A673 (cell line): ENCODE measurements around the gene LRRC36. TPM values are rescaled to one million over a fixed set of nuclear protein-coding genes. Genes with fewer than 3 reads are reported as not detected.

Experiments
- BruUV-seq: library from RNA; stranded (reverse); fragments of 400-500 nt; replicated peaks from 2 replicates; lab custom pipeline; 2021; lab: Mats Ljungman, UMichigan
- CTCF ChIA-PET: fragments of 300-600 bp; sonication (Branson Sonifier 250); formaldehyde crosslinking; loops from one replicate; lab custom pipeline; 2022; ENCODE audit warnings: antibody characterized with exemption; lab: Charles Lee
- POLR2A ChIA-PET: fragments of 300-600 bp; sonication (Branson Sonifier 250); formaldehyde crosslinking; loops from one replicate; lab custom pipeline; 2022; ENCODE audit warnings: antibody characterized with exemption; ENCODE audit not compliant: low non-redundant PET; lab: Charles Lee
- DNase-seq: peaks from one replicate; pipeline ENCODE4 v3.0.0-alpha.2; 2015; ENCODE audit warnings: low spot score
- H3K27ac ChIP-seq: fragments of 200-600 bp; sonication (generic); 2 replicates; pipeline ENCODE4 v1.5.1; 2016; ENCODE audit warnings: mixed run types, low read depth, mild to moderate bottlenecking, mixed read lengths, antibody characterized with exemption, low read length; ENCODE audit not compliant: poor library complexity, severe bottlenecking
- H3K27me3 ChIP-seq: fragments of 200-600 bp; sonication (generic); replicated peaks from 2 replicates; pipeline ENCODE4 v1.6.1; 2017; ENCODE audit warnings: mixed run types, low read depth, mild to moderate bottlenecking, mixed read lengths, antibody characterized with exemption, low read length; ENCODE audit not compliant: insufficient read depth, poor library complexity
- H3K36me3 ChIP-seq: fragments of 200-600 bp; sonication (generic); 2 replicates; pipeline ENCODE4 v1.6.1; 2016; ENCODE audit warnings: mixed run types, mild to moderate bottlenecking, mixed read lengths, antibody characterized with exemption, low read length; ENCODE audit not compliant: insufficient read depth, poor library complexity, severe bottlenecking
- H3K4me1 ChIP-seq: fragments of 200-600 bp; sonication (generic); 2 replicates; pipeline ENCODE4 v1.6.1; 2017; ENCODE audit warnings: mixed run types, mild to moderate bottlenecking, mixed read lengths, antibody characterized with exemption, low read length; ENCODE audit not compliant: insufficient read depth, poor library complexity, severe bottlenecking
- H3K4me3 ChIP-seq: fragments of 200-600 bp; sonication (generic); 2 replicates; pipeline ENCODE4 v1.5.1; 2016; ENCODE audit warnings: low read depth, mixed run types, mild to moderate bottlenecking, mixed read lengths, low read length; ENCODE audit not compliant: poor library complexity, severe bottlenecking
- H3K9me3 ChIP-seq: fragments of 200-600 bp; sonication (generic); 2 replicates; pipeline ENCODE4 v1.6.1; 2016; ENCODE audit warnings: mixed run types, low read depth, mild to moderate bottlenecking, mixed read lengths, antibody characterized with exemption, low read length; ENCODE audit not compliant: poor library complexity, severe bottlenecking
- CTCF ChIP-seq: fragments of 300-800, 200-600 bp; sonication (generic); conservative IDR thresholded peaks from 2 replicates; pipeline ENCODE4 v1.5.1; 2017; ENCODE audit warnings: low read depth, mild to moderate bottlenecking, antibody characterized with exemption, low read length, moderate library complexity, mixed read lengths
- EZH2 ChIP-seq: fragments of 200-600 bp; sonication (generic); IDR thresholded peaks from 2 replicates; pipeline ENCODE4 v1.6.1; 2017; ENCODE audit warnings: borderline replicate concordance, low read depth, mild to moderate bottlenecking, mixed read lengths, antibody characterized with exemption, low read length; ENCODE audit not compliant: poor library complexity, severe bottlenecking
- intact Hi-C: fragments of 100-400 bp; cut with micrococcal nuclease; formaldehyde crosslinking; loops from one replicate; pipeline ENCODE4 v1.10.0; 2022; ENCODE audit not compliant: unreplicated experiment
- total RNA-seq: library from RNA; stranded (reverse); gene quantifications from 2 replicates; pipeline ENCODE4 v1.2.3, GENCODE V29; 2021

The LRRC36 gene
- total RNA-seq, 1 experiment from 2014 or later: not detected

- BruUV-seq: no TSS peak
- TF ChIP-seq CTCF (no peak), EZH2 (no peak)
- POLR2A ChIA-PET: no interaction called here
Observed at GRCh38 chr16:67384778-67385510, 58.3 kb downstream of the LRRC36 start.

GRCh38 chr16:67386861-67387455 is 60.3 kb downstream of the LRRC36 start:
- Histone ChIP-seq H3K27me3 (no peaks in the 10 kb centered on the region), H3K4me3 (no peak overlapping the region), H3K9me3 (no peaks in the 10 kb centered on the region), H3K27ac (no peak overlapping the region), H3K36me3 (no peaks in the 10 kb centered on the region), H3K4me1 (no peaks in the 10 kb centered on the region)
- no TSS peak for BruUV-seq
- TF ChIP-seq CTCF: no peak
- TF ChIP-seq EZH2: no peak
- DNase-seq: no peak
- POLR2A ChIA-PET: no interaction called here
- intact Hi-C loops: no loop called here
- CTCF ChIA-PET: no interaction called here

More at GRCh38 chr16:67384778-67385510, 58.3 kb downstream of the LRRC36 start:
- H3K9me3 ChIP-seq: no peaks in the 10 kb centered on the region
- no peaks in the 10 kb centered on the region for H3K36me3 ChIP-seq
- H3K4me1 ChIP-seq: no peaks in the 10 kb centered on the region
- H3K27ac ChIP-seq: no peak overlapping the region
- intact Hi-C loops: no loop called here
- no peak overlapping the region for H3K4me3 ChIP-seq
- H3K27me3 ChIP-seq: no peaks in the 10 kb centered on the region
- CTCF ChIA-PET: no interaction called here
- no peak for DNase-seq

- ChIA-PET POLR2A (no interaction called here), CTCF (no interaction called here)
- H3K9me3 ChIP-seq: no peaks in the 10 kb centered on the region
- no TSS peak for BruUV-seq
- no peaks in the 10 kb centered on the region for H3K36me3 ChIP-seq
- H3K27ac ChIP-seq: no peak overlapping the region
- no peak overlapping the region for H3K4me3 ChIP-seq
- H3K4me1 ChIP-seq: no peaks in the 10 kb centered on the region
- intact Hi-C loops: no loop called here
- DNase-seq: no peak
- H3K27me3 ChIP-seq: no peaks in the 10 kb centered on the region
- TF ChIP-seq CTCF (no peak), EZH2 (no peak)
Observed at GRCh38 chr16:67387479-67388079, 61.0 kb downstream of the LRRC36 start.
